Measurements from ENCODE around the gene HOOK1. TPM values are rescaled to one million over a fixed set of nuclear protein-coding genes. Genes with fewer than 3 reads are reported as not detected.

Gene HOOK1
- total and polyA plus RNA-seq, 2 experiments from 2014 or later, result 27.4 to 27.6 TPM

DNA sequence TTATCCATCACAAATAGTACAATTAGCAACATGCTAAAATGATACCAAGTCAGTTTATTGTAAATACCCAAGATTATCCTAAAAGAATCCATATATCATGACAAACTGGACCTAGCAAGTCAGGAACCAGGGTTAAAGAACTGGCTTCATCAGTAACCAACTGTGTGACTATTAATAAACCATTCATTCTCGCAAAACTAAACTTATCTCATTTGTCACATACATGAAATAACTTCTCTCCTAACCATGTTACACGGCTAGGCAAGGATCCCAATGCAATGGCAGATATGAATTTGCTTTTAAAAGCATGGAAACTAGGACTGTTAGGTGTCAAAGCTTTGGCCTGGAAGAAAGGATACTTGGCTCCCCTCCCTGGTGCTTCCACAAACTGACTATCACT lies 82.4 kb downstream of the HOOK1 start (continued):
- TF ChIP-seq, protein P1, sequence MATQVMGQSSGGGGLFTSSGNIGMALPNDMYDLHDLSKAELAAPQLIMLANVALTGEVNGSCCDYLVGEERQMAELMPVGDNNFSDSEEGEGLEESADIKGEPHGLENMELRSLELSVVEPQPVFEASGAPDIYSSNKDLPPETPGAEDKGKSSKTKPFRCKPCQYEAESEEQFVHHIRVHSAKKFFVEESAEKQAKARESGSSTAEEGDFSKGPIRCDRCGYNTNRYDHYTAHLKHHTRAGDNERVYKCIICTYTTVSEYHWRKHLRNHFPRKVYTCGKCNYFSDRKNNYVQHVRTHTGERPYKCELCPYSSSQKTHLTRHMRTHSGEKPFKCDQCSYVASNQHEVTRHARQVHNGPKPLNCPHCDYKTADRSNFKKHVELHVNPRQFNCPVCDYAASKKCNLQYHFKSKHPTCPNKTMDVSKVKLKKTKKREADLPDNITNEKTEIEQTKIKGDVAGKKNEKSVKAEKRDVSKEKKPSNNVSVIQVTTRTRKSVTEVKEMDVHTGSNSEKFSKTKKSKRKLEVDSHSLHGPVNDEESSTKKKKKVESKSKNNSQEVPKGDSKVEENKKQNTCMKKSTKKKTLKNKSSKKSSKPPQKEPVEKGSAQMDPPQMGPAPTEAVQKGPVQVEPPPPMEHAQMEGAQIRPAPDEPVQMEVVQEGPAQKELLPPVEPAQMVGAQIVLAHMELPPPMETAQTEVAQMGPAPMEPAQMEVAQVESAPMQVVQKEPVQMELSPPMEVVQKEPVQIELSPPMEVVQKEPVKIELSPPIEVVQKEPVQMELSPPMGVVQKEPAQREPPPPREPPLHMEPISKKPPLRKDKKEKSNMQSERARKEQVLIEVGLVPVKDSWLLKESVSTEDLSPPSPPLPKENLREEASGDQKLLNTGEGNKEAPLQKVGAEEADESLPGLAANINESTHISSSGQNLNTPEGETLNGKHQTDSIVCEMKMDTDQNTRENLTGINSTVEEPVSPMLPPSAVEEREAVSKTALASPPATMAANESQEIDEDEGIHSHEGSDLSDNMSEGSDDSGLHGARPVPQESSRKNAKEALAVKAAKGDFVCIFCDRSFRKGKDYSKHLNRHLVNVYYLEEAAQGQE (IDR thresholded peaks at IDR 0.05; ENCODE audit: unreplicated experiment), result no peak
- TF ChIP-seq EZH2phosphoT487 (IDR thresholded peaks at IDR 0.05; ENCODE audit: unreplicated experiment) (no peak), CREB1 (CRISPR knock-in tag; IDR thresholded peaks at IDR 0.05; ENCODE audit: low read depth) (no peak)

DNA sequence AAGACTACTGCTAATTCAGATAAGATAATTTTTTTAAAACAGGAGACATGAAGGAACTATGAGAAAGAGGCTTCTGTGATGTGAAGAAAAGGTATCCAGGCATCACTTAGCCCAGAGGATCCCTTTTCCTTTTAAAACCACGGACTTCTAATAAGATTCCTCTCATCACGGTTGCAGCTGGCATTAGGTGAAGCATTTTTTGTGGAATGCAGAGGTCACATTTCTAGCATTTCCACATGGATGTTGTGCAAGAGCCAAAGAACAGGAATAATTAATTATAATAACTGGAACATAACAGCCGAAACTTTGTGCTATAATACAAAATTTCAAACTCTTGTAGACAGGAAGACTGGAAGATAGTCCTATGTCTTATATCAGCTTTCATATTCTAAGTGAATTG lies 84.2 kb downstream of the HOOK1 start:
- Histone ChIP-seq H2AFZ (no peak overlapping the region), H3K4me1 (ENCODE audit: insufficient read depth) (peaks cover under 1% of the 10 kb centered on the region; the same call in 1 of the 2 replicates), H3K27me3 (ENCODE audit: insufficient read depth) (no peaks in the 10 kb centered on the region), H3K36me3 (ENCODE audit: insufficient read depth) (no peaks in the 10 kb centered on the region), H3K9me2 (ENCODE audit: insufficient read depth) (no peaks in the 10 kb centered on the region), H4K20me1 (replicated peaks; ENCODE audit: insufficient read depth) (no peaks in the 10 kb centered on the region), H3K27ac (ENCODE audit: low read depth) (no peak overlapping the region), H3F3A (replicated peaks; ENCODE audit: low read depth) (no peaks in the 10 kb centered on the region), H3K79me2 (replicated peaks; ENCODE audit: insufficient read depth) (no peaks in the 10 kb centered on the region), H3K4me3 (no peak overlapping the region), H3K4me2 (no peak overlapping the region)
- H3K4me1 Mint-ChIP-seq, result peaks cover 6% of the 10 kb centered on the region; the same call in 2 of the 3 replicates
- H3K4me3 Mint-ChIP-seq, result no peak overlapping the region
- no peak for ATAC-seq
- H3K27ac Mint-ChIP-seq, result no peak overlapping the region
- peaks cover 4% of the 10 kb centered on the region for H3K27me3 Mint-ChIP-seq (ENCODE audit: insufficient read depth, low read depth, poor library complexity)
- no peaks in the 10 kb centered on the region; the same call in 2 of the 3 replicates for H3K9me3 Mint-ChIP-seq
- TF ChIP-seq EZH2phosphoT487 (IDR thresholded peaks at IDR 0.05; ENCODE audit: unreplicated experiment), result no peak
- TF ChIP-seq CREB1 (CRISPR knock-in tag; IDR thresholded peaks at IDR 0.05; ENCODE audit: low read depth), result no peak
- TF ChIP-seq STAT1 (IDR thresholded peaks at IDR 0.05; ENCODE audit: unreplicated experiment), result no peak
- TF ChIP-seq POLR2AphosphoS5 (IDR thresholded peaks at IDR 0.05; ENCODE audit: low read depth), result no peak
- no peak for TF ChIP-seq JUNB (IDR thresholded peaks at IDR 0.05; ENCODE audit: unreplicated experiment)
- TF ChIP-seq, protein P1 (IDR thresholded peaks at IDR 0.05; ENCODE audit: unreplicated experiment), result no peak
- TF ChIP-seq, protein P2, sequence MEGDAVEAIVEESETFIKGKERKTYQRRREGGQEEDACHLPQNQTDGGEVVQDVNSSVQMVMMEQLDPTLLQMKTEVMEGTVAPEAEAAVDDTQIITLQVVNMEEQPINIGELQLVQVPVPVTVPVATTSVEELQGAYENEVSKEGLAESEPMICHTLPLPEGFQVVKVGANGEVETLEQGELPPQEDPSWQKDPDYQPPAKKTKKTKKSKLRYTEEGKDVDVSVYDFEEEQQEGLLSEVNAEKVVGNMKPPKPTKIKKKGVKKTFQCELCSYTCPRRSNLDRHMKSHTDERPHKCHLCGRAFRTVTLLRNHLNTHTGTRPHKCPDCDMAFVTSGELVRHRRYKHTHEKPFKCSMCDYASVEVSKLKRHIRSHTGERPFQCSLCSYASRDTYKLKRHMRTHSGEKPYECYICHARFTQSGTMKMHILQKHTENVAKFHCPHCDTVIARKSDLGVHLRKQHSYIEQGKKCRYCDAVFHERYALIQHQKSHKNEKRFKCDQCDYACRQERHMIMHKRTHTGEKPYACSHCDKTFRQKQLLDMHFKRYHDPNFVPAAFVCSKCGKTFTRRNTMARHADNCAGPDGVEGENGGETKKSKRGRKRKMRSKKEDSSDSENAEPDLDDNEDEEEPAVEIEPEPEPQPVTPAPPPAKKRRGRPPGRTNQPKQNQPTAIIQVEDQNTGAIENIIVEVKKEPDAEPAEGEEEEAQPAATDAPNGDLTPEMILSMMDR (conservative IDR thresholded peaks at IDR 0.05; ENCODE audit: low read depth in 2 of 2), result no peak
- H3K36me3 Mint-ChIP-seq (ENCODE audit: low read depth), result no peaks in the 10 kb centered on the region
- no peak for DNase-seq (ENCODE audit: low spot score)

Measured in GM23338 (cell line).